HCT116 (cell line): Measurements from ENCODE around the gene KRTAP12-2. TPM values are rescaled to one million over a fixed set of nuclear protein-coding genes. Genes with fewer than 3 reads are reported as not detected.
"Not testable (repeated sequence)": the region's sequence is repeated elsewhere in the genome, so short reads cannot be mapped to it uniquely, and the experiment has no call there.

Source experiments
- ATAC-seq: fragments of 200-7000 bp; cut with Tn5 transposase; 2 replicates; pipeline ENCODE4 v1.9.1; 2020; ENCODE audit warnings: mild to moderate bottlenecking, moderate library complexity
- BruUV-seq: library from RNA; stranded (reverse); fragments of 400-500 nt; replicated peaks from 2 replicates; lab custom pipeline; 2021; lab: Mats Ljungman, UMichigan
- CTCF ChIA-PET: fragments of 300-600 bp; sonication (Branson Sonifier 250); formaldehyde crosslinking; loops from one replicate; lab custom pipeline; 2021; ENCODE audit warnings: antibody characterized with exemption; lab: Charles Lee
- POLR2A ChIA-PET: fragments of 300-600, 350-600 bp; sonication (Branson Sonifier 250); formaldehyde crosslinking; loops from one replicate; lab custom pipeline; 2021; ENCODE audit warnings: antibody characterized with exemption; lab: Charles Lee
- RAD21 ChIA-PET, 2 experiments: fragments of 300-600 bp; sonication (Branson Sonifier 250); formaldehyde crosslinking; loops; one replicate each; lab custom pipeline; 2023; ENCODE audit warnings: low total read pairs in 2 of 2; ENCODE audit not compliant: uncharacterized antibody in 2 of 2, unreplicated experiment in 2 of 2, low non-redundant PET in 1 of 2; lab: Charles Lee
- DNase-seq: peaks from one replicate; pipeline ENCODE4 v3.0.0-alpha.2; 2010; ENCODE audit warnings: low read depth, low spot score
- H2AFZ ChIP-seq: fragments of 200-600 bp; shearing (Covaris generic), sonication (generic); 2 replicates; pipeline ENCODE4 v1.6.1; 2017; ENCODE audit warnings: low read depth, mixed run types, mixed read lengths, antibody characterized with exemption, low read length; ENCODE audit not compliant: poor library complexity, severe bottlenecking
- H3K27ac ChIP-seq: 2 replicates; pipeline ENCODE4 v1.5.1; 2012; ENCODE audit warnings: low read depth, low read length
- H3K27me3 ChIP-seq: fragments of 200-600 bp; sonication (generic); 2 replicates; pipeline ENCODE4 v1.6.1; 2016; ENCODE audit warnings: mixed run types, low read length, mixed read lengths; ENCODE audit not compliant: insufficient read depth
- H3K36me3 ChIP-seq, 2 experiments: fragments of 200-500 bp in 1 of 2; fragments of 200-600 bp in 1 of 2; sonication (Bioruptor generic) in 1 of 2; sonication (generic) in 1 of 2; 2 replicates each; pipeline versions ENCODE4 v1.5.1 to v1.6.1; 2014 to 2016; ENCODE audit warnings: low read length in 2 of 2, inconsistent platforms in 1 of 2, mixed read lengths in 1 of 2, mixed run types in 1 of 2; ENCODE audit not compliant: insufficient read depth in 2 of 2, control insufficient read depth in 1 of 2
- H3K4me1 ChIP-seq, 2 experiments: fragments of 200-600 bp in 1 of 2; sonication (generic) in 1 of 2; 2 replicates each; pipeline versions ENCODE4 v1.5.1 to v1.6.1; 2012 to 2017; ENCODE audit warnings: low read length in 2 of 2, inconsistent platforms in 1 of 2, mild to moderate bottlenecking in 1 of 2, mixed read lengths in 1 of 2, mixed run types in 1 of 2, moderate library complexity in 1 of 2; ENCODE audit not compliant: insufficient read depth in 2 of 2, control insufficient read depth in 1 of 2
- H3K4me2 ChIP-seq: fragments of 200-600 bp; sonication (generic); 2 replicates; pipeline ENCODE4 v1.6.1; 2017; ENCODE audit warnings: mixed run types, low read length, mixed read lengths
- H3K4me3 ChIP-seq, 2 experiments: fragments of 200-600 bp in 1 of 2; sonication (generic) in 1 of 2; replicated peaks in 1 of 2; 2 replicates each; pipeline ENCODE4 v1.5.1; 2011 to 2016; ENCODE audit warnings: low read length in 2 of 2, control low read depth in 1 of 2, low read depth in 1 of 2, mild to moderate bottlenecking in 1 of 2, mixed read lengths in 1 of 2, mixed run types in 1 of 2
- H3K79me2 ChIP-seq: fragments of 200-600 bp; sonication (generic); 2 replicates; pipeline ENCODE4 v1.6.1; 2017; ENCODE audit warnings: mild to moderate bottlenecking, mixed run types, low read length, moderate library complexity, mixed read lengths; ENCODE audit not compliant: insufficient read depth
- H3K9ac ChIP-seq: fragments of 200-600 bp; sonication (generic); 2 replicates; pipeline ENCODE4 v1.6.1; 2016; ENCODE audit warnings: low read length, mixed read lengths
- H3K9me2 ChIP-seq: fragments of 200-600 bp; sonication (generic), shearing (Covaris generic); 2 replicates; pipeline ENCODE4 v1.6.1; 2017; ENCODE audit warnings: mixed run types, mild to moderate bottlenecking, moderate library complexity; ENCODE audit not compliant: insufficient read depth
- H3K9me3 ChIP-seq, 2 experiments: fragments of 200-500 bp in 1 of 2; fragments of 200-600 bp in 1 of 2; sonication (Bioruptor generic) in 1 of 2; sonication (generic) in 1 of 2; 2 replicates each; pipeline ENCODE4 v1.6.1; 2014 to 2017; ENCODE audit warnings: low read length in 2 of 2, mixed read lengths in 2 of 2, inconsistent platforms in 1 of 2, low read depth in 1 of 2, mild to moderate bottlenecking in 1 of 2, mixed run types in 1 of 2, moderate library complexity in 1 of 2; ENCODE audit not compliant: control insufficient read depth in 1 of 2, insufficient read depth in 1 of 2
- H4K20me1 ChIP-seq: fragments of 200-600 bp; sonication (generic), shearing (Covaris generic); 2 replicates; pipeline ENCODE4 v1.6.1; 2017; ENCODE audit warnings: mixed run types, mild to moderate bottlenecking, moderate library complexity; ENCODE audit not compliant: insufficient read depth
- CEBPB ChIP-seq: IDR thresholded peaks from 2 replicates; pipeline ENCODE4 v1.6.1; 2012; ENCODE audit warnings: low read depth
- CTCF ChIP-seq, 3 experiments: fragments of 200-600 bp in 1 of 3; sonication (generic) in 1 of 3; IDR thresholded peaks in 2 of 3; conservative IDR thresholded peaks in 1 of 3; 2 replicates each; pipeline ENCODE4 v1.5.1; 2012 to 2017; ENCODE audit warnings: low read depth in 2 of 3, low read length in 2 of 3, antibody characterized with exemption in 1 of 3, borderline replicate concordance in 1 of 3, control low read depth in 1 of 3, mild to moderate bottlenecking in 1 of 3, mixed read lengths in 1 of 3, mixed run types in 1 of 3, moderate library complexity in 1 of 3; ENCODE audit not compliant: insufficient read depth in 1 of 3
- EGR1 ChIP-seq: IDR thresholded peaks from 2 replicates; pipeline ENCODE4 v1.6.1; 2012; ENCODE audit warnings: low read depth
- EZH2phosphoT487 ChIP-seq: fragments of 200-600 bp; IDR thresholded peaks from 2 replicates; pipeline ENCODE4 v1.6.1; 2018; ENCODE audit warnings: antibody characterized with exemption, borderline replicate concordance
- JUND ChIP-seq: IDR thresholded peaks from 2 replicates; pipeline ENCODE4 v1.6.1; 2012
- POLR2AphosphoS5 ChIP-seq: IDR thresholded peaks from 2 replicates; pipeline ENCODE4 v1.6.1; 2011; ENCODE audit warnings: mild to moderate bottlenecking, low read depth, low read length, moderate library complexity
- SRF ChIP-seq: IDR thresholded peaks from 2 replicates; pipeline ENCODE4 v1.6.1; 2012; ENCODE audit warnings: low read depth
- TCF7L2 ChIP-seq: IDR thresholded peaks from 2 replicates; pipeline ENCODE4 v1.7.0; 2011; ENCODE audit warnings: borderline replicate concordance, inconsistent platforms; ENCODE audit not compliant: insufficient read depth, insufficient read length; ENCODE audit errors: extremely low read depth
- ZBTB33 ChIP-seq: IDR thresholded peaks from 2 replicates; pipeline ENCODE4 v1.6.1; 2011; ENCODE audit warnings: mild to moderate bottlenecking, low read length, moderate library complexity; ENCODE audit not compliant: insufficient replicate concordance; ENCODE audit errors: extremely low read depth
- ZFX ChIP-seq: fragments of 450-650 bp; IDR thresholded peaks from 2 replicates; pipeline ENCODE4 v1.6.1; 2017
- intact Hi-C: fragments of 100-400 bp; cut with micrococcal nuclease; formaldehyde crosslinking; loops from 2 replicates; pipeline ENCODE4 v1.10.0; 2022
- total RNA-seq: library from RNA; stranded (reverse); gene quantifications from one replicate; pipeline ENCODE4 v1.2.1, GENCODE V29; 2021; ENCODE audit not compliant: unreplicated experiment

Gene KRTAP12-2
- total RNA-seq, 1 experiment from 2014 or later = not detected

GRCh38 chr21:44686000-44686781 lies 19.5 kb upstream of the KRTAP12-2 start:
- H3K4me2 ChIP-seq = no peak overlapping the region
- H3K27me3 ChIP-seq = no peaks in the 10 kb centered on the region
- intact Hi-C loops = no loop called here
- POLR2A ChIA-PET = no interaction called here
- ATAC-seq = no peak
- DNase-seq = no peak
- no peak overlapping the region for H3K9ac ChIP-seq
- CTCF ChIA-PET = no interaction called here
- H3K4me3 ChIP-seq = no peak overlapping the region
- no peak overlapping the region for H3K27ac ChIP-seq
- RAD21 ChIA-PET = no interaction called here
- H4K20me1 ChIP-seq = no peaks in the 10 kb centered on the region
- H3K79me2 ChIP-seq = no peaks in the 10 kb centered on the region
- no peak overlapping the region for H2AFZ ChIP-seq
- TF ChIP-seq CTCF (IDR thresholded peaks at IDR 0.05 in 2 of 3, conservative IDR thresholded peaks at IDR 0.05 in 1 of 3; ENCODE audit: borderline replicate concordance in 1 of 3, insufficient read depth in 1 of 3, low read depth in 2 of 3, low read length in 2 of 3) (no peak), JUND (no peak), EZH2phosphoT487 (no peak), TCF7L2 (no peak), EGR1 (no peak), ZFX (no peak), CEBPB (no peak), SRF (no peak), ZBTB33 (no peak), POLR2AphosphoS5 (no peak)
- H3K4me1 ChIP-seq = no peaks in the 10 kb centered on the region
- H3K9me3 ChIP-seq = no peaks in the 10 kb centered on the region
- no peaks in the 10 kb centered on the region for H3K36me3 ChIP-seq
- BruUV-seq = no TSS peak
- no peaks in the 10 kb centered on the region for H3K9me2 ChIP-seq

- DNase-seq, H3K9me3 ChIP-seq, H3K27ac ChIP-seq, H4K20me1 ChIP-seq, H3K9me2 ChIP-seq, RAD21 ChIA-PET, intact Hi-C loops, H2AFZ ChIP-seq, ATAC-seq, CTCF ChIA-PET, POLR2A ChIA-PET, H3K9ac ChIP-seq, H3K36me3 ChIP-seq, H3K4me1 ChIP-seq, H3K27me3 ChIP-seq, H3K4me3 ChIP-seq, H3K4me2 ChIP-seq, BruUV-seq, H3K79me2 ChIP-seq: not testable (repeated sequence)
Measured at GRCh38 chr21:44685050-44685449, 18.3 kb upstream of the KRTAP12-2 start.
